Trophoblast cell (in vitro differentiated cells and primary cell): ENCODE data around the gene DTNB.
"Not testable (repeated sequence)": the region's sequence is repeated elsewhere in the genome, so short reads cannot be mapped to it uniquely, and the experiment has no call there.

Source experiments
- DNase-seq, 2 donors: peaks; one replicate each; pipeline ENCODE4 v3.0.0-alpha.2; 2016
- H2AFZ ChIP-seq: 2 replicates; pipeline ENCODE4 v1.6.1; 2013; ENCODE audit warnings: low read length, moderate library complexity, mild to moderate bottlenecking; ENCODE audit not compliant: insufficient read depth, poor library complexity
- H2AK5ac ChIP-seq: 2 replicates; pipeline ENCODE4 v1.6.1; 2013; ENCODE audit warnings: mild to moderate bottlenecking, low read length
- H2BK120ac ChIP-seq: 2 replicates; pipeline ENCODE4 v1.6.1; 2013; ENCODE audit warnings: low read length, mild to moderate bottlenecking, moderate library complexity; ENCODE audit not compliant: insufficient read depth, poor library complexity
- H2BK12ac ChIP-seq: 2 replicates; pipeline ENCODE4 v1.6.1; 2013; ENCODE audit warnings: mild to moderate bottlenecking, low read length, moderate library complexity
- H2BK5ac ChIP-seq: 2 replicates; pipeline ENCODE4 v1.6.1; 2013; ENCODE audit warnings: low read length, low read depth, moderate library complexity, mild to moderate bottlenecking; ENCODE audit not compliant: poor library complexity
- H3K14ac ChIP-seq: 2 replicates; pipeline ENCODE4 v1.6.1; 2013; ENCODE audit warnings: mild to moderate bottlenecking, low read length
- H3K18ac ChIP-seq: 2 replicates; pipeline ENCODE4 v1.6.1; 2013; ENCODE audit warnings: mild to moderate bottlenecking, low read length
- H3K23ac ChIP-seq: 2 replicates; pipeline ENCODE4 v1.6.1; 2013; ENCODE audit warnings: low read length
- H3K27ac ChIP-seq: 2 replicates; pipeline ENCODE4 v1.5.1; 2013; ENCODE audit warnings: low read depth, mild to moderate bottlenecking, inconsistent platforms, low read length, moderate library complexity
- H3K27me3 ChIP-seq: 2 replicates; pipeline ENCODE4 v1.6.1; 2013; ENCODE audit warnings: inconsistent platforms, mild to moderate bottlenecking, low read length, moderate library complexity; ENCODE audit not compliant: insufficient read depth
- H3K36me3 ChIP-seq, 2 experiments: 1 replicate in 1 of 2; 2 replicates in 1 of 2; pipeline ENCODE4 v1.6.1; 2013; ENCODE audit warnings: low read length in 2 of 2, mild to moderate bottlenecking in 2 of 2, moderate library complexity in 1 of 2; ENCODE audit not compliant: insufficient read depth in 2 of 2, control insufficient read depth in 1 of 2
- H3K4ac ChIP-seq: 2 replicates; pipeline ENCODE4 v1.6.1; 2013; ENCODE audit warnings: low read depth, mild to moderate bottlenecking, low read length, moderate library complexity
- H3K4me1 ChIP-seq, 2 experiments: 1 replicate in 1 of 2; 2 replicates in 1 of 2; pipeline ENCODE4 v1.6.1; 2013; ENCODE audit warnings: low read length in 2 of 2, mild to moderate bottlenecking in 2 of 2, moderate library complexity in 1 of 2; ENCODE audit not compliant: insufficient read depth in 2 of 2, control insufficient read depth in 1 of 2
- H3K4me2 ChIP-seq: 2 replicates; pipeline ENCODE4 v1.6.1; 2013; ENCODE audit warnings: inconsistent platforms, mild to moderate bottlenecking, low read length, moderate library complexity
- H3K4me3 ChIP-seq: 2 replicates; pipeline ENCODE4 v1.5.1; 2013; ENCODE audit warnings: mild to moderate bottlenecking, low read depth, low read length, inconsistent platforms
- H3K79me1 ChIP-seq: one replicate; pipeline ENCODE4 v1.6.1; 2013; ENCODE audit warnings: low read length
- H3K79me2 ChIP-seq: 2 replicates; pipeline ENCODE4 v1.6.1; 2013; ENCODE audit warnings: low read length, mild to moderate bottlenecking; ENCODE audit not compliant: control insufficient read depth, insufficient read depth, poor library complexity
- H3K9ac ChIP-seq: 2 replicates; pipeline ENCODE4 v1.6.1; 2013; ENCODE audit warnings: mild to moderate bottlenecking, low read length
- H3K9me3 ChIP-seq: 2 replicates; pipeline ENCODE4 v1.6.1; 2013; ENCODE audit warnings: low read depth, mild to moderate bottlenecking, control low read depth, inconsistent platforms, low read length; ENCODE audit not compliant: insufficient read depth
- H4K12ac ChIP-seq: 2 replicates; pipeline ENCODE4 v1.6.1; 2013; ENCODE audit warnings: low read depth, mild to moderate bottlenecking, low read length, moderate library complexity
- H4K8ac ChIP-seq: 2 replicates; pipeline ENCODE4 v1.6.1; 2013; ENCODE audit warnings: low read depth, mild to moderate bottlenecking, low read length, moderate library complexity
- H4K91ac ChIP-seq: one replicate; pipeline ENCODE4 v1.6.1; 2013; ENCODE audit warnings: low read depth, mild to moderate bottlenecking, low read length, moderate library complexity
- WGBS: extraction: QIAGEN DNeasy Blood & Tissue Kit; methylation state at CpG from one replicate; pipeline ENCODE4 v1.1.7; 2013; ENCODE audit warnings: missing lambda C conversion rate; ENCODE audit not compliant: insufficient read length, insufficient coverage; ENCODE audit errors: extremely low coverage; 5-methylcytosine and 5-hydroxymethylcytosine counted together

DTNB gene

DNA sequence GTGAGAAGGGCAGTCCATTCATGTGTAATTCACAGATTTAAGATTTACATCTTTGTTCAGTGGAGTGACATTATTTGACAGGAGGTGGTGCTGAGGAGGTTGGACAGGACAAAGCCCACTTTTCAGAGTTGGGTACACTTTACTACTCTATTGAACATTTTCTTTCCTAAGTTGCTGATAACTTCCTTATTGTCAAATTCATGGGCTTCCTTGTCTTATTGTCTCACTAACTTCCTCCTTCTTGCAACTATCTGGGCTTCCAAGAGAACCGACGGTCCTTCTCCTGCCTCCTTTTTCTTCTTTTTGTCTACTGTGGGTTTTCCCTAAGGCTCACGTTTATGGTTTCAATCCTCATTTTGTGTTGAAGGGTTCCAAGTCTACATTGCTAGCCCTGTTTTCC lies 263.9 kb downstream of the DTNB start:
- Histone ChIP-seq H2BK5ac (no peak overlapping the region), H3K18ac (no peak overlapping the region), H3K4me2 (no peak overlapping the region), H3K23ac (no peak overlapping the region), H3K79me2 (no peaks in the 10 kb centered on the region), H2BK12ac (no peak overlapping the region), H3K27ac (no peak overlapping the region), H3K36me3 (no peaks in the 10 kb centered on the region), H3K9ac (no peak overlapping the region), H3K27me3 (no peaks in the 10 kb centered on the region), H4K12ac (no peak overlapping the region), H3K14ac (no peak overlapping the region), H3K9me3 (no peaks in the 10 kb centered on the region), H4K91ac (no peak overlapping the region), H3K4ac (no peak overlapping the region), H3K79me1 (no peaks in the 10 kb centered on the region), H3K4me1 (no peaks in the 10 kb centered on the region), H2AFZ (no peak overlapping the region), H2AK5ac (no peak overlapping the region), H3K4me3 (no peak overlapping the region), H2BK120ac (no peak overlapping the region), H4K8ac (no peak overlapping the region)
- no peak for DNase-seq
- no CpG with 5 or more reads among the region's 3 CpGs for WGBS

GRCh38 chr2:25409044-25409443 lies 264.3 kb downstream of the DTNB start:
- DNase-seq: no peak
- Histone ChIP-seq H3K23ac (no peak overlapping the region), H3K4me1 (no peaks in the 10 kb centered on the region), H2AK5ac (no peak overlapping the region), H3K79me2 (no peaks in the 10 kb centered on the region), H3K27ac (no peak overlapping the region), H2BK5ac (no peak overlapping the region), H3K4me2 (no peak overlapping the region), H2BK120ac (no peak overlapping the region), H3K9ac (no peak overlapping the region), H3K4ac (no peak overlapping the region), H3K79me1 (no peaks in the 10 kb centered on the region), H3K36me3 (peaks cover 0 to 1% of the 10 kb centered on the region in 2 experiments), H4K8ac (no peak overlapping the region), H3K14ac (no peak overlapping the region), H2BK12ac (no peak overlapping the region), H4K91ac (no peak overlapping the region), H2AFZ (no peak overlapping the region), H3K4me3 (no peak overlapping the region), H4K12ac (no peak overlapping the region), H3K18ac (no peak overlapping the region), H3K27me3 (no peaks in the 10 kb centered on the region), H3K9me3 (no peaks in the 10 kb centered on the region)
- WGBS: 100% methylated on average over 1 of the region's 1 CpG

- DNase-seq: no peak
- Histone ChIP-seq H4K8ac (no peak overlapping the region), H2AK5ac (no peak overlapping the region), H3K23ac (no peak overlapping the region), H3K18ac (no peak overlapping the region), H3K14ac (no peak overlapping the region), H3K4me3 (no peak overlapping the region), H2BK12ac (no peak overlapping the region), H3K4me1 (peaks cover 0 to 2% of the 10 kb centered on the region in 2 experiments), H3K9me3 (no peaks in the 10 kb centered on the region), H3K27me3 (no peaks in the 10 kb centered on the region), H3K9ac (no peak overlapping the region), H4K12ac (no peak overlapping the region), H4K91ac (no peak overlapping the region), H3K4me2 (no peak overlapping the region), H2BK120ac (no peak overlapping the region), H3K79me1 (no peaks in the 10 kb centered on the region), H2BK5ac (no peak overlapping the region), H3K4ac (no peak overlapping the region), H3K27ac (no peak overlapping the region), H2AFZ (no peak overlapping the region), H3K79me2 (no peaks in the 10 kb centered on the region), H3K36me3 (peaks cover 0 to 2% of the 10 kb centered on the region in 2 experiments)
- no CpG with 5 or more reads among the region's 9 CpGs for WGBS
Observed at GRCh38 chr2:25405611-25406295, 267.6 kb downstream of the DTNB start.

- not testable (repeated sequence) for H4K91ac ChIP-seq, H2BK120ac ChIP-seq, H2BK12ac ChIP-seq, H3K4me2 ChIP-seq, H2AK5ac ChIP-seq, H3K9ac ChIP-seq, H3K18ac ChIP-seq, H3K14ac ChIP-seq, H3K79me1 ChIP-seq, H3K4me3 ChIP-seq, H3K9me3 ChIP-seq, H4K12ac ChIP-seq, H3K4ac ChIP-seq, H3K27me3 ChIP-seq, H3K27ac ChIP-seq, H3K23ac ChIP-seq, H3K79me2 ChIP-seq, DNase-seq, H4K8ac ChIP-seq, H2AFZ ChIP-seq, H2BK5ac ChIP-seq, H3K36me3 ChIP-seq
- peaks cover 4 to 11% of the 10 kb centered on the region in 2 experiments for H3K4me1 ChIP-seq
- no CpG with 5 or more reads among the region's 13 CpGs for WGBS
Observed at GRCh38 chr2:25403120-25403760, 270.1 kb downstream of the DTNB start.
